NOMO-1 treated with dmso at 0.1 percent for 144 hours (cell line): ENCODE data around the gene SUSD3.

Experiments
- DNase-seq: peaks from one replicate; lab custom pipeline; 2025; ENCODE audit not compliant: unreplicated experiment; lab: John Stamatoyannopoulos, UW

The SUSD3 gene

GRCh38 chr9:93121316-93122241, 63.1 kb downstream of the SUSD3 start:
- no peak for DNase-seq

- no peak for DNase-seq
Measured at GRCh38 chr9:93122721-93123221, 64.3 kb downstream of the SUSD3 start.

GRCh38 chr9:93123561-93124283, 65.2 kb downstream of the SUSD3 start:
- no peak for DNase-seq

- DNase-seq, result no peak
Measured at GRCh38 chr9:93124793-93125192, 66.3 kb downstream of the SUSD3 start.

GRCh38 chr9:93125331-93125894, 66.9 kb downstream of the SUSD3 start:
- DNase-seq, result no peak

- no peak for DNase-seq
Measured at GRCh38 chr9:93126151-93126781, 67.8 kb downstream of the SUSD3 start.

GRCh38 chr9:93126825-93127368, 68.4 kb downstream of the SUSD3 start:
- DNase-seq, result no peak

GRCh38 chr9:93127395-93127911, 69.0 kb downstream of the SUSD3 start:
- peak; percentile 40 for DNase-seq

GRCh38 chr9:93128011-93128714, 69.7 kb downstream of the SUSD3 start:
- no peak for DNase-seq

GRCh38 chr9:93128715-93129224, 70.3 kb downstream of the SUSD3 start:
- DNase-seq, result no peak

- no peak for DNase-seq
Measured at GRCh38 chr9:93129286-93129685, 70.8 kb downstream of the SUSD3 start.

- DNase-seq, result no peak
Measured at GRCh38 chr9:93129691-93130500, 71.4 kb downstream of the SUSD3 start.

- no peak for DNase-seq
Measured at GRCh38 chr9:93130861-93131481, 72.5 kb downstream of the SUSD3 start.

GRCh38 chr9:93131599-93132286, 73.2 kb downstream of the SUSD3 start:
- no peak for DNase-seq

GRCh38 chr9:93132287-93132927, 73.9 kb downstream of the SUSD3 start:
- DNase-seq, result no peak

GRCh38 chr9:93132946-93133680, 74.6 kb downstream of the SUSD3 start:
- DNase-seq, result no peak

GRCh38 chr9:93133681-93134014, 75.1 kb downstream of the SUSD3 start:
- peak; percentile 53 for DNase-seq
